Esophagus squamous epithelium (tissue), 5 donors: Measurements from ENCODE around the gene CT47C1. TPM values are rescaled to one million over a fixed set of nuclear protein-coding genes. Genes with fewer than 3 reads are reported as not detected.

Experiments used
- DNase-seq: peaks from one replicate; lab custom pipeline; 2025; lab: John Stamatoyannopoulos, UW
- H3K27ac ChIP-seq, 4 donors: fragments of 200-600 bp; sonication (generic); one replicate each; pipeline ENCODE4 v1.5.1; 2016 to 2019; ENCODE audit warnings: mild to moderate bottlenecking in 1 of 4
- H3K27me3 ChIP-seq, 4 donors: fragments of 200-600 bp; sonication (generic); 1 replicate in 3 of 4; 2 replicates in 1 of 4; pipeline versions ENCODE4 v1.5.1 to v1.6.0; 2017 to 2021; ENCODE audit warnings: antibody characterized with exemption in 1 of 4
- H3K36me3 ChIP-seq, 3 donors: fragments of 200-600 bp; sonication (generic); one replicate each; pipeline ENCODE4 v1.5.1; 2016 to 2019
- H3K4me1 ChIP-seq, 3 donors: fragments of 200-600 bp; sonication (generic); one replicate each; pipeline ENCODE4 v1.5.1; 2017 to 2019
- H3K4me3 ChIP-seq, 4 donors: fragments of 200-600 bp; sonication (generic); 1 replicate in 3 of 4; 2 replicates in 1 of 4; pipeline ENCODE4 v1.5.1; 2016 to 2019; ENCODE audit warnings: mild to moderate bottlenecking in 2 of 4, moderate library complexity in 1 of 4
- H3K9me3 ChIP-seq, 3 donors: fragments of 200-600 bp; sonication (generic); one replicate each; pipeline ENCODE4 v1.5.1; 2016 to 2019
- POLR2A ChIP-seq, 4 donors: fragments of 450-650 bp; IDR thresholded peaks; one replicate each; pipeline ENCODE4 v1.6.1; 2017; ENCODE audit warnings: antibody characterized with exemption in 4 of 4, mild to moderate bottlenecking in 4 of 4, moderate library complexity in 3 of 4
- WGBS, 2 donors: methylation state at CpG; one replicate each; pipeline ENCODE4 v1.1.5; 2018; 5-methylcytosine and 5-hydroxymethylcytosine counted together
- intact Hi-C: fragments of 100-400 bp; cut with DNase I; formaldehyde crosslinking; loops from one replicate; pipeline ENCODE4 v1.15.0; 2022
- total RNA-seq, 4 donors: library from RNA; depleted of rRNA; stranded (reverse); fragments of >200 nt; gene quantifications; one replicate each; pipeline ENCODE4 v1.1.0, GENCODE V29; 2016
- TF ChIP-seq, protein P1 (sequence below), 6 experiments: fragments of 450-650 bp in 4 of 6; fragments of 200-600 bp in 2 of 6; sonication (generic) in 2 of 6; IDR thresholded peaks; one replicate each; pipeline ENCODE4 v1.5.1; 2016 to 2019; ENCODE audit warnings: antibody characterized with exemption in 6 of 6, mild to moderate bottlenecking in 4 of 6, moderate library complexity in 4 of 6
- donor health status: DM: yes; HTN: yes; CAD: no.

Gene CT47C1
- total RNA-seq, 4 donors from 2014 or later, result not detected

DNA sequence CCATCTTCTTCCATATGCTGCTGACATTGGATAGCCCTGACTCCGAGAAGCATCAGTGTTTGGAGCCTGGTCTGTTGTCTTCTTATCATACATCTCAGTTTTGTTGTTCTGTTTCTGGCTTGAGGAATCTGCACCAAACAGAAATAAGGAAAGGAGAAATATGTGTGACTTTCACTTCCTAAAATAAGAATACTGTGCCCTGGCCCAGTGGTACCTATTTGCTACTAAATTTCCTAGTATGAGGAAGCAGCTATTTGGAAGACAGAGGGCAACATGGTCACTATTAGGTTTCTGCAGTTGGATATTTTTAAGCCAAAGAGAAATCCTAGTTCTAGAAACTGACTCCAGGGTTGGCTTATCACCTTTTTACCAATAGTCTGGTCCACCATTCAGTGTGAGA is 16.8 kb downstream of the CT47C1 start:
- H3K9me3 ChIP-seq, result no peaks in the 10 kb centered on the region
- no peak for DNase-seq
- intact Hi-C loops, result no loop called here
- H3K4me1 ChIP-seq, result no peaks in the 10 kb centered on the region
- TF ChIP-seq POLR2A (IDR thresholded peaks at IDR 0.05), result no peak
- TF ChIP-seq, protein P1, sequence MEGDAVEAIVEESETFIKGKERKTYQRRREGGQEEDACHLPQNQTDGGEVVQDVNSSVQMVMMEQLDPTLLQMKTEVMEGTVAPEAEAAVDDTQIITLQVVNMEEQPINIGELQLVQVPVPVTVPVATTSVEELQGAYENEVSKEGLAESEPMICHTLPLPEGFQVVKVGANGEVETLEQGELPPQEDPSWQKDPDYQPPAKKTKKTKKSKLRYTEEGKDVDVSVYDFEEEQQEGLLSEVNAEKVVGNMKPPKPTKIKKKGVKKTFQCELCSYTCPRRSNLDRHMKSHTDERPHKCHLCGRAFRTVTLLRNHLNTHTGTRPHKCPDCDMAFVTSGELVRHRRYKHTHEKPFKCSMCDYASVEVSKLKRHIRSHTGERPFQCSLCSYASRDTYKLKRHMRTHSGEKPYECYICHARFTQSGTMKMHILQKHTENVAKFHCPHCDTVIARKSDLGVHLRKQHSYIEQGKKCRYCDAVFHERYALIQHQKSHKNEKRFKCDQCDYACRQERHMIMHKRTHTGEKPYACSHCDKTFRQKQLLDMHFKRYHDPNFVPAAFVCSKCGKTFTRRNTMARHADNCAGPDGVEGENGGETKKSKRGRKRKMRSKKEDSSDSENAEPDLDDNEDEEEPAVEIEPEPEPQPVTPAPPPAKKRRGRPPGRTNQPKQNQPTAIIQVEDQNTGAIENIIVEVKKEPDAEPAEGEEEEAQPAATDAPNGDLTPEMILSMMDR (IDR thresholded peaks at IDR 0.05), result no peak
- H3K36me3 ChIP-seq, result no peaks in the 10 kb centered on the region
- 77 to 78% methylated on average over 1 of the region's 1 CpG for WGBS, 2 donors
- H3K4me3 ChIP-seq, result no peak overlapping the region
- no peak overlapping the region for H3K27ac ChIP-seq
- H3K27me3 ChIP-seq, result no peaks in the 10 kb centered on the region

DNA sequence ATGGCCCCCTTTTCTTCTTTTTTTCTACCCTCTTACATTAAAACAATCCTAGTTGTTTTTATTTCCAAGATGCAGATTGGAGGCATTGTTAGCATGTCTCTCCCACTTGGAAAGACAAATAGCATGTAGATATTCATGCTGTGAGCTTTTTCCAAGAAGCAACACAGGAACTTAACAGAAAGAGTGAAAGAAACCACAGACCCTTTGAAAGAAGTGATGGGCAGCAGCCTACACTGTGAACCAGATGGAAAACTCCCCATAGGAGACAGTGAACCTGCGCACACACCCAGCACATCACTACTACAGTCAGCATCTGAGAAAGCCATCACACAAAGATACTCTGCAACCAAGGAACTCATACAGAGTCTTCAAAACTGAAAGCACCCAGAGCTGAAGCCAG is 17.8 kb downstream of the CT47C1 start:
- TF ChIP-seq, protein P1 (IDR thresholded peaks at IDR 0.05), result no peak
- no peaks in the 10 kb centered on the region for H3K4me1 ChIP-seq
- H3K4me3 ChIP-seq, result no peak overlapping the region
- no peak for DNase-seq
- H3K36me3 ChIP-seq, result no peaks in the 10 kb centered on the region
- no peak overlapping the region for H3K27ac ChIP-seq
- no peaks in the 10 kb centered on the region for H3K9me3 ChIP-seq
- 73% methylated on average over 1 of the region's 1 CpG; no CpG with 5 or more reads in 1 of the 2 donors for WGBS, 2 donors
- intact Hi-C loops, result no loop called here
- H3K27me3 ChIP-seq, result no peaks in the 10 kb centered on the region

DNA sequence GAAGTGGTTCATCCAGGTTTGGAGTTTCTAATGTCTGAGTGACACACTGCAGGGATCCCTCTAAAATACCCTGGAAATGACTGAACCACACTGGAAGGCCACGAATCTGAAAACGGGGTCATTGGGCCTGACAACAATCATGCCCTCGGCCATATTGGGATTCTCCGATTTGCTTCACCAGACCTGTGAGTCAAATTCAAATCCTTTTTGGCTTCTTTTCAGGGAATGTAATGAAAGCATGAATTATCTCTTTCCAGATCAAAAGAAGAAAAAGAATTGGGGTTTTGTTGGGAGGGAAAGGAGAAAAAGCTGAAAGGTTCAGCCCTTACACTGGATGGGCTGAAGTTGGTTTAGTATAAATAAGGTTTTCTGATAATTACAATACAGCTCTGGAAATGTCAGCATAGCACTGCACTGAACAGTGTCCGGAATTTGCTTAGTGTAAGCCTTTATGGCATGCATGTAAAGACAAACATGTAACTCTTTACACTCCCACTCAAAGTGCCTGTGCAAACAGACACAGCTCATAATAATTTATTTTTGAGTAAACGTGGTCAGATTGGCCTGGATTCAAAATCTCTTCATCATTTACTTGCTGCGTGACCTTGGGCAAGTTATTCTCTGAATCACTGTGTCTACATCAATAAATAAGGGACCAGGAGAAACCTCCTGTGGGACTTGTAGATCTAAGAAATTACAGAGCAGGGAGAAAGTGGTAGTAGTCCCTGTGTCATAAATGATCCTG is 21.4 kb downstream of the CT47C1 start:
- no peak for DNase-seq
- intact Hi-C loops, result no loop called here
- H3K4me1 ChIP-seq, result no peaks in the 10 kb centered on the region
- 26 to 38% methylated on average over 7 of the region's 7 CpGs for WGBS, 2 donors
- H3K9me3 ChIP-seq, result no peaks in the 10 kb centered on the region
- no peaks in the 10 kb centered on the region for H3K27me3 ChIP-seq
- TF ChIP-seq, protein P1 (IDR thresholded peaks at IDR 0.05), result no peak
- no peak for TF ChIP-seq POLR2A (IDR thresholded peaks at IDR 0.05)
- H3K4me3 ChIP-seq, result no peak overlapping the region
- H3K27ac ChIP-seq, result no peak overlapping the region
- H3K36me3 ChIP-seq, result no peaks in the 10 kb centered on the region

DNA sequence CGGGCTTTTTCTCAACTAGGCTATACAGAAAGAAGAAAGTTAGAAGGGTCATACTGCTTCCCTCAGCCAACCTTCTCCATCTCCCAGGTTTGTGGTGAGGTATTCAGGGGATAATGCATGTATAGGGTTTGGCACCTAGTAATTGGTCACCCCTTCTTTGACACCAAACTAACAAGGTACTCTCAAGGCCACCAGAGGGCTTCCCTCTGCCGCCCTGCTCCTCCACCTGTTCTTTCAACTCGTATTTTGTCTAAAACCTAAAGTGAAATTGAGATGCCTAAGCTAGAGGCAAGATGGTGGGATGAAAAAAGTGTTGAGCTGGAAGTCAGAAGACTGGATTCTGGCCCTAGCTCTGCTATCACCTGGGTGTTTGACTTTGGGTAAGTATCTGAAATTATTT is 22.0 kb downstream of the CT47C1 start:
- DNase-seq, result no peak
- no peaks in the 10 kb centered on the region for H3K27me3 ChIP-seq
- no peaks in the 10 kb centered on the region for H3K9me3 ChIP-seq
- WGBS, 2 donors, result 52 to 80% methylated on average over 3 of the region's 3 CpGs
- TF ChIP-seq, protein P1 (IDR thresholded peaks at IDR 0.05), result no peak
- H3K27ac ChIP-seq, result no peak overlapping the region
- no peaks in the 10 kb centered on the region for H3K4me1 ChIP-seq
- H3K4me3 ChIP-seq, result no peak overlapping the region
- intact Hi-C loops, result no loop called here
- no peaks in the 10 kb centered on the region for H3K36me3 ChIP-seq

DNA sequence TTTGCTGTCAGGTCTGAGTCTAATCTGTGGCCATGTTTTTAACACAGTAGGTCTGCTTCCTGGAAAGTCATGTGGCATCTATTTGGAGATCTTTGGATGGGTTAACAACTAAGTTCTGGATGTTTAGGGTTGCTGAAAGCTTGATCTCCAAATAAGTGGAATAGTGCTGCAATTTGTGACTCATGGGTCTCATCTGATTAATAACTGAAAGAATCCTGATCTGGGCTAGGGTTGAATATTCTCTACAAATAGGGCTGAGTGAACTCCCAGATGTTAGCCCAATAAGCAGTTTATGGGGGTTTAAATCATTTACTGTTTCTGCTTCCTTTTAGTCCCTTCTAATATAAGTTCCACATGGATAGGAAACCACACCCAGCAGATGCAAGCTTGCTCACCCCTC is 23.1 kb downstream of the CT47C1 start:
- Histone ChIP-seq H3K4me1 (no peaks in the 10 kb centered on the region), H3K4me3 (no peak overlapping the region), H3K27ac (no peak overlapping the region), H3K27me3 (no peaks in the 10 kb centered on the region), H3K9me3 (no peaks in the 10 kb centered on the region), H3K36me3 (no peaks in the 10 kb centered on the region)
- no peak for TF ChIP-seq POLR2A (IDR thresholded peaks at IDR 0.05)
- TF ChIP-seq, protein P1 (IDR thresholded peaks at IDR 0.05), result no peak
- intact Hi-C loops, result no loop called here
- no peak for DNase-seq
